Measurements from ENCODE around the gene FOXD1.
A peak's percentile ranks its signal among the peaks of the same experiment; 100 is the strongest.
"Not testable (repeated sequence)": the region's sequence is repeated elsewhere in the genome, so short reads cannot be mapped to it uniquely, and the experiment has no call there.

The FOXD1 gene

DNA sequence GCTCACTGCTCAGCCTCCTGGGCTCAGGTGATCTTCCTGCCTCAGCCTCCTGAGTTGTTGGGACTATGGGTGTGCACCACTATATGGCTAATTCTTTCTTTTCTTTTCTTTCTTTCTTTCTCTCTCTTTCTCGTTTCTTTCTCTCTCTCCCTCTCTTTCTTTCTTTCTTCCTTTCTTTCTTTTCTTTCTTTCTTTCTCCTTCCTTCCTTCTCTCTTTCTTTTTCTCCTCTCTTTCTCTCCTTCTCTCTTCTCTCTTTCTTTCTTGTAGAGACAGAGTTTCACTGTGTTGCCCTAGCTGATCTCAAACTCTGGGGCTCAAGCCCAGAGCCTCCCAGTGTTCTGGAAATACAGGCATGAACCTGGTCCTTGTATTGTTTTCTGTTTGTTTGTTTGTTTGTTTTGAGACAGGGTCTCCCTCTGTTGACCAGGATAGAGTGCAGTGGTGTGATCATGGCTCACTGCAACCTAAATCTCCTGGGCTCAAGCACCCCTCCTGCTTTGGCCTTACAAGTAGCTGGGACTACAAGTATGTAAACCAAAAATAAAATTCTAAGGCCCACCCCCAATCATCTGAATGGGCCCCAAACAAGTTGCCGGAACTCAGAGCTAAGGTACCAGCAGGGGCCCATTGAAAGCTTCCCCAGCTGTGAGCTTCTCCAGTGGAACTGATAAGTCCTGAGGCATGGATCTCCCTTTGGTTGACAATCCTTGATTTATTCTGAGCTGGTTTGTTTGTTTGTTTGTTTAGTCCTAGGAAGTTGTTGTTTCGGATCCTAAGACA is 37.7 kb upstream of the FOXD1 start:
- no peak overlapping the region for H3K9ac ChIP-seq (ENCODE audit: low read depth, low read length)
- peaks cover 20% of the 10 kb centered on the region for H3K4me1 ChIP-seq (ENCODE audit: control insufficient read depth, insufficient read depth, low read length)
- H3K9me3 ChIP-seq (ENCODE audit: control insufficient read depth, insufficient read depth, low read length) = no peaks in the 10 kb centered on the region
- peak overlapping the region; percentile 4 for H3K4me3 ChIP-seq (ENCODE audit: low read depth, low read length)
- no peaks in the 10 kb centered on the region for H3K36me3 ChIP-seq (ENCODE audit: control insufficient read depth, insufficient read depth, low read length)
- H3K27me3 ChIP-seq (ENCODE audit: control insufficient read depth, insufficient read depth, low read length) = no peaks in the 10 kb centered on the region

DNA sequence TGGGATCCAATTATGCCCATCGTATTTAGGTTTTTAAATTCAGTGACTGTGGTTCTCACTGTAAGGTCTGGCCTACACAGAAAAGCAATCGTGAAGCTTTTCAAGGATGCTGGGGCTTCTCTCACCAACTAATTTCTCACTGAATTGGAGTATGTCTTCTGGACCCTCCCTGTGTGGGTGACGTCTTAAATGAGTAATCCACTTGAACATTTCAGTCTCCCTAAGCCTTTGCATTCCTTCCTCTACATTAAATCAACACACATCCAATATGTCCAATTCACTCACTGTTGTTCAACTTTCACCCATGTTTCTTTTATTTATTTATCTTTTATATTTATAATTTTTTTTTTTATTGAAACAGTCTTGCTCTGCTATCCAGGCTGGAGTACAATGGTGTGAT is 37.1 kb upstream of the FOXD1 start:
- no peaks in the 10 kb centered on the region for H3K9me3 ChIP-seq (ENCODE audit: control insufficient read depth, insufficient read depth, low read length)
- no peaks in the 10 kb centered on the region for H3K27me3 ChIP-seq (ENCODE audit: control insufficient read depth, insufficient read depth, low read length)
- no peak overlapping the region for H3K9ac ChIP-seq (ENCODE audit: low read depth, low read length)

DNA sequence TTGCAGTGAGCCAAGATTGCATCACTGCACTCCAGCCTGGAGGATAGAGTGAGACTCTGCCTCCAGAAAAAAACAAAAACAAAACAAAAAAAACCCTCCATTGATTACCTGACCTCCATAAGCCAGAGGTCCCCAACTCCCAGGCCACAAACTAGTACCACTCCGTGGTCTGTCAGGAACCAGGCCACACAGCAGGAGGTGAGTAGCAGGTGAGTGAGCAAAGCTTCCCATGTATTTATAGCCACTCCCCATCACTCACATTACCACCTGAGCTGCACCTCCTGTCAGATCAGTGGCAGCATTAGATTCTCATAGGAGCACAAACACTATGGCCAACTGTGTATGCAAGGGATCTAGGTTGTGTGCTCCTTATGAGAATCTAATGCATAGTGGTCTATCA is 35.9 kb upstream of the FOXD1 start:
- Histone ChIP-seq H3K9ac (ENCODE audit: low read depth, low read length) (no peak overlapping the region), H3K4me1 (ENCODE audit: control insufficient read depth, insufficient read depth, low read length) (peaks cover 20% of the 10 kb centered on the region), H3K36me3 (ENCODE audit: control insufficient read depth, insufficient read depth, low read length) (no peaks in the 10 kb centered on the region), H3K27me3 (ENCODE audit: control insufficient read depth, insufficient read depth, low read length) (no peaks in the 10 kb centered on the region), H3K4me3 (ENCODE audit: low read depth, low read length) (no peak overlapping the region), H3K9me3 (ENCODE audit: control insufficient read depth, insufficient read depth, low read length) (no peaks in the 10 kb centered on the region)

More for the DNA sequence above, 37.1 kb upstream of the FOXD1 start:
- Histone ChIP-seq H3K36me3 (ENCODE audit: control insufficient read depth, insufficient read depth, low read length) (no peaks in the 10 kb centered on the region), H3K4me1 (ENCODE audit: control insufficient read depth, insufficient read depth, low read length) (peaks cover 20% of the 10 kb centered on the region), H3K4me3 (ENCODE audit: low read depth, low read length) (no peak overlapping the region)

DNA sequence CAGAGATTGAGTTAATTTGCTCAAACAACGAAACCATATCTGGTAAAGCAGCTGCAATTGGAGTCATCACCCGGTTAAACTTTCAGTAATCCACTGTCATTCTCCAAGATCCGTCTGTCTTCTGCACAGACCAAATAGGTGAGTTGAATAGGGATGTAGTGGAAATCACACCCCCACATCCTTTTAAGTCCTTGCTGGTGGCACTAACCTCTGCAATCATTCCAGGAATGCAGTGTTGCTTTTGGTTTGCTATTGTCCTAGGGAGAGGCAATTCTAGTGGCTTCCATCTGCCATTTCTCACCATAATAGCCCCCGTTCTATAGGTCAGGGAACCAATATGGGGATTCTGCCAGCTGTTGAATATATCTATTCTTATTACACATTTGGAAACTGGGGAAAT is 35.1 kb upstream of the FOXD1 start:
- H3K27me3 ChIP-seq (ENCODE audit: control insufficient read depth, insufficient read depth, low read length) = no peaks in the 10 kb centered on the region
- H3K4me3 ChIP-seq (ENCODE audit: low read depth, low read length) = no peak overlapping the region
- no peaks in the 10 kb centered on the region for H3K36me3 ChIP-seq (ENCODE audit: control insufficient read depth, insufficient read depth, low read length)
- H3K4me1 ChIP-seq (ENCODE audit: control insufficient read depth, insufficient read depth, low read length) = peaks cover 20% of the 10 kb centered on the region
- no peaks in the 10 kb centered on the region for H3K9me3 ChIP-seq (ENCODE audit: control insufficient read depth, insufficient read depth, low read length)
- no peak overlapping the region for H3K9ac ChIP-seq (ENCODE audit: low read depth, low read length)

DNA sequence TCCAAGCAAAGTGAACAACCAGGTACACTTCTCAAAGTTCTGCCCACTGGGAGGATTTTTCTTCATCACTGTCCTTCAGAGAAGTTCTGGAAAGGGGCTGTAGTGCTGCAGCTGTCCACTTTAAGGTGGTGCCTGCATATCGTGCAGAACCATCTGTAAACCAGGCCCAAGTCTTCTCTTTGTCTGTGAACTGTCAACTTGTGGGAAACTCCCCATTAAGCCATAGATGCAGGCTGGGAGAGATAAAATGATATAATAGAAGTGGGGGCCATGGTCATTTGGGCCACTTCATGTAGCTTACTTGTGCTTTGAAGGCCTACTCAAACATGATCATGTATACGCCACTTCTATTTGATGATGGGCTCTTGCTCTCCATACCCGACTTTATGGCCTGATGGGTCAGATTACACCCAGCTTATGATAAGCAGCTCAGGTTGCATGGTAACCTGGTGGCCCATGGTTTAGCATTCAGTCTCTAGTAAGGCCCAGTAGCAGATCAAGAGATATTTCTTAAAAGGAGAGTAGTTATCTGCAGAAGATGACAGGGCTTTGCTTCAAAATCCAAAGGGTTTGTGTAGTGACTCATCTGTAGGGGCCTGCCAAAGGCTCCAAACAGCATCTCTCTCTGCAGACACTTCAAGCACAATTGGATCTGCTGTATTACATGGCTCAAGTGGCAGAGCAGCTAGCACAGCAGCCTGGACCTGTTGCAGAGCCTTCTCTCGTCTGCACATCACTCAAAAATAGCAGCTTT is 34.0 kb upstream of the FOXD1 start:
- Histone ChIP-seq H3K4me1 (ENCODE audit: control insufficient read depth, insufficient read depth, low read length) (peaks cover 16% of the 10 kb centered on the region), H3K36me3 (ENCODE audit: control insufficient read depth, insufficient read depth, low read length) (no peaks in the 10 kb centered on the region), H3K9ac (ENCODE audit: low read depth, low read length) (no peak overlapping the region), H3K4me3 (ENCODE audit: low read depth, low read length) (no peak overlapping the region), H3K9me3 (ENCODE audit: control insufficient read depth, insufficient read depth, low read length) (no peaks in the 10 kb centered on the region), H3K27me3 (ENCODE audit: control insufficient read depth, insufficient read depth, low read length) (no peaks in the 10 kb centered on the region)

DNA sequence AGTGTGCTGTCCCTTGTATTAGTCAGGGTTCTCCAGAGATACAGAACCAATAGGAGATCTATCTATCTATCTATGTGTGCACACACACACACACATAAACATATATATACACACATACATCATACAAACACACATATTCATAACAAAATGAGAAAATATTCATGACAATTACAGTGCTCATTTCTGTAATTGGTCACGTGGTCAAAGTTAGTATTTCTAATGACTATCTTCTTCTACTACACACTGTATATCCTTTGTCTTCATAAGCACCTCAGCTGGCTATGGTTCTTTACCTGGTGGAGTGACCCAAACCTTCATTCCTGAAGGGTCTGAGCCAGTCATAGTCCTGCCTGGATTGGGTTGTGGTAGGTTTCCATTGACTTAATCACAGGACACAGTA is 31.9 kb upstream of the FOXD1 start:
- H3K9me3 ChIP-seq (ENCODE audit: control insufficient read depth, insufficient read depth, low read length) = no peaks in the 10 kb centered on the region
- H3K4me3 ChIP-seq (ENCODE audit: low read depth, low read length) = no peak overlapping the region
- no peaks in the 10 kb centered on the region for H3K27me3 ChIP-seq (ENCODE audit: control insufficient read depth, insufficient read depth, low read length)
- H3K36me3 ChIP-seq (ENCODE audit: control insufficient read depth, insufficient read depth, low read length) = no peaks in the 10 kb centered on the region
- peaks cover 1% of the 10 kb centered on the region for H3K4me1 ChIP-seq (ENCODE audit: control insufficient read depth, insufficient read depth, low read length)
- H3K9ac ChIP-seq (ENCODE audit: low read depth, low read length) = no peak overlapping the region

DNA sequence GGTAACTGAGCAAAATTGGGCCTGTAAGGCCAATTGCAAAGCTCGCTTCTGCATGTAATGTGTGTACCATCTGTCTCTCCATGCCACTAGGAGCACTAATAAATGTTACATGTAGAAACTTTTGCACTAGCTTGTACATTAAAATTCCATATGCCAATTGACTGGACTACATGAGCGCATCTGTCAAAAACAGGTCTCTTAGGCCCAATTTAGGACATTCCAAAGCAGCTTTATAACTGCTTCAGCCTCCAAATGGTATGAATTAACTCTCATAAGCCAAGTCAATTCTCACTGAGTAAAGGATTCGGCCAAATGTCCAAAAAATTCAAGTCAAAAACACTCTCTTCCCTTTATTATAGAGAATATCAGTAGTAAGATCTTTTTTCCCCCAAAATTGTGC is 23.5 kb upstream of the FOXD1 start:
- H3K4me3 ChIP-seq (ENCODE audit: low read depth, low read length) = no peak overlapping the region
- H3K9ac ChIP-seq (ENCODE audit: low read depth, low read length) = no peak overlapping the region
- no peaks in the 10 kb centered on the region for H3K27me3 ChIP-seq (ENCODE audit: control insufficient read depth, insufficient read depth, low read length)
- H3K9me3 ChIP-seq (ENCODE audit: control insufficient read depth, insufficient read depth, low read length) = peaks cover 2% of the 10 kb centered on the region
- H3K4me1 ChIP-seq (ENCODE audit: control insufficient read depth, insufficient read depth, low read length) = no peaks in the 10 kb centered on the region
- H3K36me3 ChIP-seq (ENCODE audit: control insufficient read depth, insufficient read depth, low read length) = no peaks in the 10 kb centered on the region

DNA sequence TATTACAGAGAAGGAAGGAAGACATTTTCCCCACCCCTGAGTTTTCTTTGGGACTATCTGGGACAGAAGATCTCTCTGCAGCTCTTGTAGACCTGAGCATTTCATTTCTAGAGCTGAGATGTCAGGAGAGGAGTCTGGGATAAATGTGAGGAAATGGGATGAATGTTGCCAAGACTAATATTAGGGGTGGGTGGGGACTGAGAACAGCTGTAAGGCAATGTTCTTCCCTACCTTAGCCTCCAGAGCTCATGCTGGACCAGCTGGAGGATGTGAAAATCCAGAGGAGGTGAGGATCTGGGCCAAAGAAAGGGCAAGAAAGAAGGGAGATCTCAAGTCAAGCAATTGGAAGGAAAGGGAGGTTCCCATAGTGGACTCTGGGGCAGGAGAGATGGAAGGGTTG is 23.1 kb upstream of the FOXD1 start:
- H3K9ac ChIP-seq (ENCODE audit: low read depth, low read length) = no peak overlapping the region
- no peaks in the 10 kb centered on the region for H3K27me3 ChIP-seq (ENCODE audit: control insufficient read depth, insufficient read depth, low read length)
- H3K4me3 ChIP-seq (ENCODE audit: low read depth, low read length) = no peak overlapping the region
- H3K36me3 ChIP-seq (ENCODE audit: control insufficient read depth, insufficient read depth, low read length) = no peaks in the 10 kb centered on the region
- peaks cover 2% of the 10 kb centered on the region for H3K9me3 ChIP-seq (ENCODE audit: control insufficient read depth, insufficient read depth, low read length)
- no peaks in the 10 kb centered on the region for H3K4me1 ChIP-seq (ENCODE audit: control insufficient read depth, insufficient read depth, low read length)

DNA sequence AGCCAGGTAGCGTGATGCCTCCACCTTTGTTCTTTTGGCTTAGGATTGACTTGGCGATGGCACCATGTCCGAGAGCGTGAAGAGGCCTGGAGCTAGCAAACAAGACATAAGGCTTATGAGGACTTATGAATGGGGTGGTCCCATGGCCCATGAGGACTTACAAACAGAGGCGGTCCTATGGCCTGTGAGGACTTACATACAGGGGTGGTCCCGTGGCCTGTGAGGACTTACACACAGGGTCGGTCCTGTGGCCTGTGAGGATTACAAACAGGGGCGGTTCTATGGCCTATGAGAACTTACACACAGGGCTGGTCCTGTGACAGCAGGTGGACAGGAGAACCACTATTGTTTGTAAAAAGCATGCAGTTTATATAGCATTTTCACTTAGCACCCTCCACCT is 21.3 kb upstream of the FOXD1 start:
- Histone ChIP-seq H3K27me3 (ENCODE audit: control insufficient read depth, insufficient read depth, low read length) (no peaks in the 10 kb centered on the region), H3K9me3 (ENCODE audit: control insufficient read depth, insufficient read depth, low read length) (peaks cover 2% of the 10 kb centered on the region), H3K4me1 (ENCODE audit: control insufficient read depth, insufficient read depth, low read length) (peaks cover 3% of the 10 kb centered on the region), H3K9ac (ENCODE audit: low read depth, low read length) (no peak overlapping the region), H3K36me3 (ENCODE audit: control insufficient read depth, insufficient read depth, low read length) (no peaks in the 10 kb centered on the region), H3K4me3 (ENCODE audit: low read depth, low read length) (no peak overlapping the region)

DNA sequence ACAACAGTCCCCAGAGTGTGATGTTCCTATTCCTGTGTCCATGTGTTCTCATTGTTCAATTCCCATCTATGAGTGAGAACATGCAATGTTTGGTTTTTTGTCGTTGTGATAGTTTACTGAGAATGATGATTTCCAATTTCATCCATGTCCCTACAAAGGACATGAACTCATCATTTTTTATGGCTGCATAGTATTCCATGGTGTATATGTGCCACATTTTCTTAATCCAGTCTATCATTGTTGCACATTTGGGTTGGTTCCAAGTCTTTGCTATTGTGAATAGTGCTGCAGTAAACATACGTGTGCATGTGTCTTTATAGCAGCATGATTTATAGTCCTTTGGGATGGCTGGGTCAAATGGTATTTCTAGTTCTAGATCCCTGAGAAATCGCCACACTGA is 20.1 kb upstream of the FOXD1 start:
- H3K9ac ChIP-seq (ENCODE audit: low read depth, low read length); H3K9me3 ChIP-seq (ENCODE audit: control insufficient read depth, insufficient read depth, low read length); H3K27me3 ChIP-seq (ENCODE audit: control insufficient read depth, insufficient read depth, low read length); H3K36me3 ChIP-seq (ENCODE audit: control insufficient read depth, insufficient read depth, low read length); H3K4me3 ChIP-seq (ENCODE audit: low read depth, low read length); H3K4me1 ChIP-seq (ENCODE audit: control insufficient read depth, insufficient read depth, low read length): not testable (repeated sequence)

DNA sequence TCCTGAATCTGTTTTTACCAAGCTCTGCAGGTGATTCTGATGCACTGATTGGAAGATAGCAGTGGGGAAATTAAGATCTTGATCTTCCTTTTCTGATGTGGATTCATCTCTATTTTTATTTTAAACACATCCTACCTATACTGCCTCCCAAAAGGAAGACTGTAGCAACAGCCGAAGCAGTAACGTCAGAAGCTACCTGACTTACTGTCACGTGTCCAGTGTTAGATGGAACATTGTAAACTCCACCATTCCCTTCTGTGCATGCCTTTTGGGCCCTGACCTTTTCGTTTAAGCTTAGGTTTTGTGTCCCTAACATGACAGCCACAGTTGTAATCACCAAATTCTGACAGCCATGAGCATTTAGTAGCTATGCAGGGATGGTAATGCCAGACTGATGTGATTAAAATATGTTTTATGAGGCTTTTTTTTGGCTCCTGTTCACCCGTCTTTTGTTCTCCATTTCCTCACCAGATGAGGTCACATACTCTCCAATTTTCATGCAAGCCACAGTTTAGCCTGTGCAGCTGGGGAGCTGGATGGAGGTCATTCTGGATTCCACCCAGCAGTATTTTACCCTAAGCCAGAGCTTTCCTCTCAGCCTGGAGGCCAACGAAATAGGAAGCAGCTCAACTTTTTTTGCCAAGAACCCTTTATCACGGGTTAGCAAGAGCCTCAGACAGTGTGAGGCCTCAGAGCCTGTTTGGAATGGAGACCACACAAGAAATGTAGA is 15.6 kb upstream of the FOXD1 start:
- no peaks in the 10 kb centered on the region for H3K27me3 ChIP-seq (ENCODE audit: control insufficient read depth, insufficient read depth, low read length)
- no peak overlapping the region for H3K4me3 ChIP-seq (ENCODE audit: low read depth, low read length)
- no peak overlapping the region for H3K9ac ChIP-seq (ENCODE audit: low read depth, low read length)
- H3K4me1 ChIP-seq (ENCODE audit: control insufficient read depth, insufficient read depth, low read length) = peaks cover 7% of the 10 kb centered on the region
- H3K36me3 ChIP-seq (ENCODE audit: control insufficient read depth, insufficient read depth, low read length) = no peaks in the 10 kb centered on the region
- no peaks in the 10 kb centered on the region for H3K9me3 ChIP-seq (ENCODE audit: control insufficient read depth, insufficient read depth, low read length)
